GM21825 (cell line): ENCODE results near the gene KCNE5.
"Not testable (repeated sequence)": the region's sequence is repeated elsewhere in the genome, so short reads cannot be mapped to it uniquely, and the experiment has no call there.

Experiments
- ATAC-seq: cut with Tn5 transposase; IDR thresholded peaks from one replicate; pipeline ENCODE4 v1.9.1; 2021; ENCODE audit warnings: mild to moderate bottlenecking, moderate library complexity; ENCODE audit not compliant: unreplicated experiment

KCNE5 gene, protein sequence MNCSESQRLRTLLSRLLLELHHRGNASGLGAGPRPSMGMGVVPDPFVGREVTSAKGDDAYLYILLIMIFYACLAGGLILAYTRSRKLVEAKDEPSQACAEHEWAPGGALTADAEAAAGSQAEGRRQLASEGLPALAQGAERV

DNA sequence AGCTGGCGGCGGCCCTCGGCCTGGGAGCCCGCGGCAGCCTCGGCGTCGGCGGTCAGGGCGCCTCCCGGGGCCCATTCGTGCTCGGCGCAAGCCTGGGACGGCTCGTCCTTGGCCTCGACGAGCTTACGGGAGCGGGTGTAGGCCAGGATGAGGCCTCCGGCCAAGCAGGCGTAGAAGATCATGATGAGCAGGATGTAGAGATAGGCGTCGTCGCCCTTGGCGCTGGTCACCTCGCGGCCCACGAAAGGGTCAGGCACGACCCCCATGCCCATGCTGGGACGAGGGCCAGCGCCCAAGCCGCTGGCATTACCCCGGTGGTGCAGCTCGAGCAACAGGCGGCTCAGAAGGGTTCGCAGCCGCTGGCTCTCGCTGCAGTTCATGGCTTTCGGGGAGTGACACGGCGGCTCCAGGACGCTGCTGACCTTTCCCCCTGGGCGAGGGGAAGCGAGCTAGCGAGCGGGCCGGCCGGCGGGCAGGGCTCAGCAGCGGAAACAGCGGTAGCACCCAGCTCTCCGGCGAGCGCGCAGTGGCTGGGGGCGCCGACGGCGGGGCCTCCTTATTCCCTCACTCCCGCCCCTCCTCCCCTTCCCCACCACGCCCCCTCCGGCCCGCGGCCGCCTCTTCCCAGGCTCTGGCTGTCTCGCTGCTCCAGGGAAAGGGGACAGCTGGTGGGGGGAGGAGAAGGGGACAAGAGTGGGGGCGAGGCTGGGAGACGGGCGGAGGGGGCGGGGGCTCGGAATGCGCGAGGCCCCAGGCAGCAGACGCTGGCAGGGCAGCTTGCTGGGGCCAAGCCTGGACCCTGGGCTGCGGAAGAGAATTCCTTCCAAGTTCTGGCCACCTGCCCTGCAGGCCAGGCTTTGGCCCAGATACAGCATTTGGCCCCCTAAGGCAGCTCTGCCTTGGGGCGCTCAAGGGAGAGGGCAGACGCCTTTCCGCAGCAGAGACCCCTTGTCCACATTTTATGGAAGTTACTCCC is at the start of gene KCNE5:
TSS of gene KCNE5 (minus strand) at position 532 of the 976 bp plus-strand sequence. CDS start at position 380, 152 bp downstream.
- ATAC-seq = no peak

DNA sequence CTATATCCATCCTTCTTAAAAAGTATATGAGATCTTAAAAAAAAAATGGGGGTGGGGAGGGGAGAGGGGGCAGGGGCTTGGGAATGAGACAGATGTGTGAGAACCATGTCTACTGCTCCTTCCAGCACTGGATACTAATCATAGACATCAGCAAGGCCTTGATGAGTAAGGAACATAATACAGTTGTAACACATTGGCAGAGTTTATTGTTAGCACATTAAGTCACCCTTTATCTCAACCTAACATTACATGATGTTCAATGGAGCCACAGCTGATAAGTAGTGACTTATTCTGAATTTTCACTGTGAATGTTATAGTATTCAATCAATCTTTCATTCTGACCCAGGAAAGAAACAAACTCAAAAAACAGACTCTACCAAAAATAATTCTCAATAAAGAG is 47.3 kb upstream of the KCNE5 start:
- no peak for ATAC-seq

GRCh38 chrX:109671170-109671569 is 46.2 kb upstream of the KCNE5 start:
- ATAC-seq = not testable (repeated sequence)

DNA sequence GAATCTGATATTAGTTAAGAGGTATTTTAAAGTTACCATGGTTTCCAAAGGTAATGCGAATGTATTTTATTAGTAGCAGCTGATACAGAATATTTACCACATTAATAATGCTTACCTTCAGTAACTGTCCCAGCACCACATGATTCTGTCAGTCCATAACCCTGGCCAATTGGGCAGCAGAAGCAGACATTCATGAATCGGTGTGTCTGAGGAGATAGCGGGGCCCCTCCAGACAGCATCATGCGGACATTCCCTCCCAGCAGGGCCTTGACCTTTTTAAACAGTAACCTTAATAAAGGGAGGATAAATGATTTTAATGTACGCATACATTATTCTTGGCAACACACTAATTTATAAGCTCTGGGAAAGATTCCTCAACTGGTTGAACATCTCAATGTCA is 43.0 kb upstream of the KCNE5 start:
- no peak for ATAC-seq

DNA sequence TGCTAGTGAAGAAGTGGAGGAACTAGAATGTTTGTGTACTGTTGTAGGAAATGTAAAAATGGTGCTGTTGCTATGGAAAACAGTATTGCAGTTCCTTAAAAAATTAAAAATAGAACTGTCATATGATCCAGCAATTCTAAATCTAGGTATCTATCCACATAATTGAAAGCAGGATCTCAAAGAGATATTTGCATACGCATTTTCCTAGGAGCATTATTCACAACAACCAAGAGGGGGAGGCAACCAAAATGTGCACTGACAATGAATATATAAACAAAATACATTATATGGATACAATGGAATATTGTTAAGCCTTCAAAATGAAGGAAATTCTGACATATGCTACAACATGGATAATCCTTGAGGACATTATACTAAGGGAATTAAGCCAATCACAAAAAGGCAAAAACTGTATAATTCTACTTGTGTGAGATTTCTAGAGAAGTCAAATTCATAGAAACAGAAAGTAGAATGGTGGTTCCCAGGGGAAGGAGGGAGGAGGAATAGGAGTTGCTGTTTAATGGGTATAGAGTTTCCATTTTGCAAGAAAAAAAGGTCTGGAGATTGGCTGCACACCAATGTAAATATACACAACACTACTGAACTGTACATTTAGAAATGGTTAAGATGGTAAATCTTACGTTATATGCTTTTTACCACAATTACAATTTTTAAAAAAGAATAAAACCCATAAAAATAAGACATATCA is 35.6 kb upstream of the KCNE5 start:
- ATAC-seq = no peak

DNA sequence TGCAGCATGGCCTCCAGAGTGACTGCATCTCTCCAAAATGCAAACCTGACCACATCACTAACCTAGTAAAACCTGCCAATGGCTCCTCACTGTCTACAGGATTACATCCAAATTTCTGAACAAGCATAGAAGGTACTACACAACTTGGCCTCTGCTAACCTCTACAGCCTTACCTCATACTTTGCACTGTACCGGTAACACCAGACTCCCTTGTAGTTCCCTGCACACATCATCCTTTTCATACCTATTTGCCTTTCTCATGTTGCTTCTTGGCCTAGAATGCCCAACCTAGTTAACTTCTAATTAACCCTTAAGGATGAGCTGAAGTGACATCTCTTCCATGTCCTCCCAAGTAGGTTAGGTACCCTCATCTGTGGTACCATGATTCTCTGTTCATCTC is 33.4 kb upstream of the KCNE5 start:
- no peak for ATAC-seq

- ATAC-seq = not testable (repeated sequence)
These were observed 32.4 kb upstream of the KCNE5 start for GRCh38 chrX:109657364-109657763.

DNA sequence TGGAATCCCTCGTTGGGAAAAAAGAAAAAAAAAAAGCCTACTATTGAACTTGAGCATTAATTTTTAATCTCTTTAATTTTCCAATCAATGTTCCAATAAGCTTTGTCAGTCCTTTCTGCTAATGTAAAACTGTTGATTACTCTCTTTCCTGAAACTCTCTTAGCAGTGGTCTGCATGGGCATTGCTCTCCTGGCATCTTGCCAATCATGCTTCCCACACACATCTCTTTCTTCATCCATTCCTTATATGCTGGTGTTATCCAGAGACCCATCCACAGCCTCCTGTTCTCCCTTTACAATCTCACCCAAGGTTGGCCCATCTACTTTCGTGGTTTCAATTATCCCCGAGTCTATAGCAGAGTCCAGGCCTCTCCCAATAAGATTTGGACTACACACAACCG is 31.8 kb upstream of the KCNE5 start:
- ATAC-seq = no peak

GRCh38 chrX:109655502-109656201 is 30.7 kb upstream of the KCNE5 start:
- no peak for ATAC-seq

DNA sequence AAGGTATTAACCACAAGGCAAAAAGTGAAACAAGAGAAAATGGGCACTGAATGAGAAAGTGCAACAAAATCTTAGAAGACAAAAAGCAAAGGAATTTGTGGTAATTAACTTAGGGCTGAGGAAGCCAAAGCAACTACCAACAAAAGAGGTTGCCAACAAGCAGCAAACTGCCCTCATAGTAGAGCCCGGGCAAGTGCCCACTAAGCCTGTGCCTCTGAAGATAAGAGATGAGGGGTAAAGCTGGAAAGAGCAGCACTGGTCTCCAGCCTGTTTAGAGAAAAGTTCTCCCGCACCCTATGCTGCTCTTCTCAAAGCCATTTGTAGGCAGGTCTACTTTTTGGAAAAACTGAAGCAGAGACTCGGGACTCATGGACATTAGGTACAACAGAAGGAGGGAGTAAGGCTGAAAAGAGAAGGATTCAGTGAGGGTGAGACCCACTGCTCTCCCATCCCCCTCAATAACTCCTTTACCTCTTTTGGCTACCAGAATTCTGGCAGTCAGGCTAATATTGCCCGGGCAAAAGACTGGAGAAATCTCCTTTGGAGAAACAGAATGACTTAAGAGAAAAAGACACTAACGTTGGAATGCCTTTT is 29.6 kb upstream of the KCNE5 start:
- ATAC-seq = no peak

DNA sequence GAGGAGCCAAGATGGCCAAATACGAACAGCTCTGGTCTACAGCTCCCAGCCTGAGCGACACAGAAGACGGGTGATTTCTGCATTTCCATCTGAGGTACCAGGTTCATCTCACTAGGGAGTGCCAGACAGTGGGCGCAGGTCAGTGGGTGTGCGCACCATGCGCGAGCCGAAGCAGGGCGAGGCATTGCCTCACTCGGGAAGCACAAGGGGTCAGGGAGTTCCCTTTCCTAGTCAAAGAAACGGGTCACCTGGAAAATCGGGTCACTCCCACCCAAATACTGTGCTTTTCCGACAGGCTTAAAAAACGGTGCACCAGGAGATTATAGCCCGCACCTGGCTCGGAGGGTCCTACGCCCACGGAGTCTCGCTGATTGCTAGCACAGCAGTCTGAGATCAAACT is 19.7 kb upstream of the KCNE5 start:
- ATAC-seq = not testable (repeated sequence)

DNA sequence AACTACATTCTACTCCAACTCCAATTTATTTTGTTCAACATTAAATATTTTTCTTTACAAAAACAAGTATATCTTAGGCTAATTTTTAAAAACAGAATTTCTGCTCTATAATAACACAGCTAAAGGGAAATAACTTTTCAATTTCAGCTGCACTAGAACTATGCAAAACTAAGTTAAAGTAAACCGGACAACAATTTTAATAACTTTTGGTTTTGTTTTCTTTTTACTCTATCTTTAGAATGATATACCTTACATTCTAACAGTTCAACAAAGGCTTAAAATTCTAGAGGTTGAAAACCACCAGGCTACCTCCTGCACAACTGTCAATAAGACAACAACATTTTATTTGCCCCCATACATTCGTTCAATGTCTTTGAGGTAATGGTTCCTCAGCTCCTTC is 18.7 kb upstream of the KCNE5 start:
- no peak for ATAC-seq

DNA sequence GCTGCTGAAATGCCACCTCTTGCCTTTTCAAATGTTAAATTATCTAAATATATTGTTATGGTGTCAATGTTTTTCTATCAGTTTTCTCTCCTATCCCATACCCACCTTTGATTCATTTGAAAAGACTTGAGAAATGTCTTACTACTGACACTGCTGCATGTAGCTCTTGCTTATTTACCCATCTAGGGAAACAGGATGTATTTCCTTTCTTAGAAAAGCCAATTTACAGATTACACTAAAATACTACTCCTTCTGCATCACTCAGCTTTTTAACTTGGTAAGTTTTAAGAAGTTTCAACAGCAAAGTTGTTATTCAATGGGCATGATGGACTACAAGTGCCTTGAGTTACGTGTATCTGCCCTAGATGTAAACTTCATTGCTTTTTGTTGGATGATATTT is 13.2 kb upstream of the KCNE5 start:
- ATAC-seq = no peak

DNA sequence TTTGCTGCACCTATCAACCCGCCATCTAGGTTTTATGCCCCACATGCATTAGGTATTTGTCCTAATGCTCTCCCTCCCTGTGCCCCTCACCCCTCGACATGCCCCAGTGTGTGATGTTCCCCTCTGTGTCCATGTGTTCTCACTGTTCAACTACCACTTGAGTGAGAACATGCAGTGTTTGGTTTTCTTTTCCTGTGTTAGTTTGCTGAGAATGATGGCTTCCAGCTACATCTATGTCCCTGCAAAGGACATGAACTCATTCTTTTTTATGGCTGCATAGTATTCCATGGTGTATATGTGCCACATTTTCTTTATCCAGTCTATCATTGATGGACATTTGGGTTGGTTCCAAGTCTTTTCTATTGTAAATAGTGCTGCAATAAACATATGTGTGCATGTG is 12.5 kb upstream of the KCNE5 start:
- ATAC-seq = not testable (repeated sequence)

DNA sequence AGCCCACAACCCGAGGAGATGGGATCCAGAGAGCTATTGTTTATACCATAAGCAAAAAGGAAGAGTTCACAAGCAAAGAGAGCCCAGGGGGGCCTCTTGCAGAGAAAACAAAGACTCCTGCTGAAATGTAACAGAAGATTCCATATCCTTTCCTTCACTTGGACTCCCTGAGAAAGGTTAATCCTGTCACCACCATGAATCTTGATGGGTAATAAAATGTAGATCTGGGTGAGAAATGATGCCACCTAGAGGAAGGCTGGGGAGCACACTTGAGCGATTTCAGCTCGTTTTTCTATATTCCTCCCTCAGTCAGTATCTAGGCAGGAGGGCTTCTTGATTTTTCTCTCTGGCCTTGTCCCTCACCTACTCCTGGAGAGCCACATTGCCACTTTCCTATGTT is 10.2 kb upstream of the KCNE5 start:
- no peak for ATAC-seq

DNA sequence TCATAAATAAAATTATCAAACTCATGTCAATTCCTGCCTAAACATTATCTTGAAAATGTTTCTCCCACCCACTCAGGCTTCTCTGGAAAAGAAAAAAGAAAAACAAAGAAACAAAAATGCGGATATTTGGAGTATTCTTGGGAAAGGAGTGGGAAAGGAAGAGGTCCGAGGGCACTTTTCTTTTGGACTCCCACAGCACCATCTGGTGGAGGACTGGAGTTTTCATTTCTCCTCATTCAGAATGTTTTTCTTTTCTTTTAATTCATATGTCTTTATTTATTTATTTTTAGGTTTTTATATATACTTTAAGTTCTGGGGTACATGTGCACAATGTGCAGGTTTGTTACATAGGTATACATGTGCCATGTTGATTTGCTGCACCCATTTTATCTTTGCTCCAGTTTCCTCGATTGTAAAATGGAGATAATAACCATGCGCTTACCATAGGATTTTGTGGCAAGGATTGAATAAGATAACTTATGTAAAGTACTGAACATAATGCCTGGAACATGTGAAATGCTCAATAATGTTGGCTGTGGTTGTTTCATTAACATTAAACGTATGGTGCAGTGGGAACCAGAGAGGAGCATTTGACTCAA is 8.0 kb upstream of the KCNE5 start:
- ATAC-seq = no peak

DNA sequence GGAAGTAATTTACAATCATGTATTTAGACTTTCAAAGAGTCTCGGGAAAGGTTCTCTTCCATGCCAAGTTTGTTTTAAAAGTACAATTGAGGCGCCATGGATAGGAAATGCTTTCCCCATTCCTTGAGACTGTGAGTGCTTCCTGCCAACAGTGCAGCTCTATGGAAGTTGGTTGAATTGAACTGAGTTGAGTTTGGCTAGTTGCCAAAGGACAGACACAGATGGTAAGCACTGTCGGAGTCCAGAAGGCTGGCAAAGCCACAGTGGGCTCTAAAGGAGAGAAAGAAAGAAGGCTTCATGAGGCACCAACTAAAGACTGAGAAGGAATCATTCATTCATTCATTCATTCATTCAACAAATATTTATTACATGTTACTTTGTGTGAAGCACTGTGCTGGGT is 4.3 kb upstream of the KCNE5 start:
- ATAC-seq = no peak

DNA sequence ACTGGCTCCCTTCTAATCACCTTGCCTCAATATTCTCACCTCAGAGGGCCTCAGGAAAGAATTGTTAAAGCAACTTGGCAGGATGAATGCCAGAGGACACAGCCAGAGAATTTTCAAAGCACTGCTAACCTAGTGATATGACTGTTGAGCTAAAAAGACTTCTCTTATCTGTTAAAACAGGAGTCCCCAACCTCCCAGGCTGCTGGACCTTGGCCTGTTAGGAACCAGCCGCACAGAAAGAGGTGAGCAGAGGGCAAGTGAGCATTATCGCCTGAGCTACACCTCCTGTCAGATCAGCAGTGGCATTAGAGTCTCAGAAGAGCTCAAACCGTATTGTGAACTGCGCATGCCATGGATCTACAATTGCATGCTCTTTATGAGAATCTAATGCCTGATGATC is 1.7 kb upstream of the KCNE5 start:
- no peak for ATAC-seq

DNA sequence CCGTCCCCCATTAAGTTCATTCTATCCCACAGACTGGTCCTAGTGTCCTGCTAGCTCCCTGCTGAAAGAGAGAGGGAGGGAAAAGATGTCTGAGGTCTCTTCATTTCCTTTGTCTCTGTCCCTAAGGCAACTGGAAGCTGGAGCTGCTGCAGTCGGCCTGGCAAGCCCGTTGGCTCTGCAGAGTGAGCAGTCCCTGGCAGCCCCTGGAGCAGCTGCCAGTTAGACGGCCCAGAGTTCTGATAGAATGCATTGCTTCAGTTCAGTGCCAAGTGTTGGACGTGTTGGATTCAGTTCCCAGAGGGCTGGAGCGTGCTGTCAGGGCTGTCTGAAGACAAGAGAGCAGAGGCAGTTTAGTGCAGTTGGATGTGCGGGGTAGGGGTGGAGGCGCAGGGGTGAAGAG is 975 bp downstream of the KCNE5 start:
- no peak for ATAC-seq

DNA sequence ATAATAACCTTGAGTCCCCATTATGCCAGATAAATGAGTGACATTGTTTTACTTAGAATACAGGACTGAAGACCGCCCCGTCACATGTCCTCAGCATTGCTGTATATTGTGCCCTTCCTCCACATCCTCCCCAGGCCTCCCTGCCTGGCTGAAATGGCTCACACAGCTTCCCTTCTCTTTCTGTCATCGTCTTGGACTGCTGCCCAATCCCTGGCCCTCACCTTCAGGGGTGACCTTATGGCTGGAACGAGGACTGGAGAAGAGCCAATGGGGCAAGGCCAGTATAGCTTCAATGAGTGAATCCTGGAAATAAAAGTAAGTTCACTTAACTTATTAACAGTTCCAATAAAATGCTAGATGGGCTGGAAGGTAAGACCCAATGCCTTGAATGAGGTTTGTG is 2.7 kb downstream of the KCNE5 start:
- no peak for ATAC-seq
